H1 (cell line): ENCODE results near the gene CCDC102A.

ENCODE experiments used
- CHD1 ChIP-seq: IDR thresholded peaks from 2 replicates; pipeline ENCODE4 v1.6.1; 2012; ENCODE audit warnings: low read depth, low read length, improper control_type of control experiment
- JUN ChIP-seq: IDR thresholded peaks from 2 replicates; pipeline ENCODE4 v1.6.1; 2011; ENCODE audit warnings: low read depth, mild to moderate bottlenecking, improper control_type of control experiment, low read length
- NRF1 ChIP-seq: IDR thresholded peaks from 2 replicates; pipeline ENCODE4 v1.6.1; 2011; ENCODE audit warnings: mild to moderate bottlenecking, low read depth, low read length, improper control_type of control experiment
- POLR2A ChIP-seq, 2 experiments: IDR thresholded peaks; 1 replicate in 1 of 2; 2 replicates in 1 of 2; pipeline ENCODE4 v1.6.1; 2011; ENCODE audit warnings: low read depth in 2 of 2, low read length in 2 of 2, mild to moderate bottlenecking in 2 of 2; ENCODE audit errors: control extremely low read depth in 1 of 2
- POLR2AphosphoS5 ChIP-seq: IDR thresholded peaks from 2 replicates; pipeline ENCODE4 v1.6.1; 2011; ENCODE audit warnings: low read depth, low read length
- RBBP5 ChIP-seq: IDR thresholded peaks from 2 replicates; pipeline ENCODE4 v1.7.1; 2012; ENCODE audit warnings: low read depth, mild to moderate bottlenecking, inconsistent platforms, low read length, moderate library complexity, borderline replicate concordance
- SIN3A ChIP-seq, 2 experiments: IDR thresholded peaks in 1 of 2; conservative IDR thresholded peaks in 1 of 2; 2 replicates each; pipeline ENCODE4 v1.6.1; 2011 to 2012; ENCODE audit warnings: low read length in 2 of 2, improper control_type of control experiment in 1 of 2, low read depth in 1 of 2, mild to moderate bottlenecking in 1 of 2
- SP4 ChIP-seq: IDR thresholded peaks from 2 replicates; pipeline ENCODE4 v1.6.1; 2012; ENCODE audit warnings: low read length, inconsistent platforms
- TAF1 ChIP-seq: IDR thresholded peaks from 2 replicates; pipeline ENCODE4 v1.6.1; 2011; ENCODE audit warnings: mild to moderate bottlenecking, low read depth, low read length
- TAF7 ChIP-seq: optimal IDR thresholded peaks from 2 replicates; pipeline ENCODE3; 2011; ENCODE audit warnings: low read depth, mild to moderate bottlenecking, inconsistent platforms, low read length, moderate library complexity, borderline replicate concordance
- TCF12 ChIP-seq: IDR thresholded peaks from 2 replicates; pipeline ENCODE4 v1.6.1; 2011; ENCODE audit warnings: low read depth, mild to moderate bottlenecking, low read length
- TF ChIP-seq, protein P1 (sequence below), 3 experiments: IDR thresholded peaks; 1 replicate in 2 of 3; 2 replicates in 1 of 3; pipeline versions ENCODE4 v1.5.1 to v1.6.1; 2011; ENCODE audit warnings: low read length in 3 of 3, mild to moderate bottlenecking in 3 of 3, inconsistent platforms in 2 of 3, low read depth in 1 of 3, moderate library complexity in 1 of 3; ENCODE audit not compliant: insufficient read depth in 1 of 3; ENCODE audit errors: control extremely low read depth in 1 of 3
- TF ChIP-seq, protein P2 (sequence below): IDR thresholded peaks from 2 replicates; pipeline ENCODE4 v1.6.1; 2011; ENCODE audit warnings: low read length, improper control_type of control experiment

DNA sequence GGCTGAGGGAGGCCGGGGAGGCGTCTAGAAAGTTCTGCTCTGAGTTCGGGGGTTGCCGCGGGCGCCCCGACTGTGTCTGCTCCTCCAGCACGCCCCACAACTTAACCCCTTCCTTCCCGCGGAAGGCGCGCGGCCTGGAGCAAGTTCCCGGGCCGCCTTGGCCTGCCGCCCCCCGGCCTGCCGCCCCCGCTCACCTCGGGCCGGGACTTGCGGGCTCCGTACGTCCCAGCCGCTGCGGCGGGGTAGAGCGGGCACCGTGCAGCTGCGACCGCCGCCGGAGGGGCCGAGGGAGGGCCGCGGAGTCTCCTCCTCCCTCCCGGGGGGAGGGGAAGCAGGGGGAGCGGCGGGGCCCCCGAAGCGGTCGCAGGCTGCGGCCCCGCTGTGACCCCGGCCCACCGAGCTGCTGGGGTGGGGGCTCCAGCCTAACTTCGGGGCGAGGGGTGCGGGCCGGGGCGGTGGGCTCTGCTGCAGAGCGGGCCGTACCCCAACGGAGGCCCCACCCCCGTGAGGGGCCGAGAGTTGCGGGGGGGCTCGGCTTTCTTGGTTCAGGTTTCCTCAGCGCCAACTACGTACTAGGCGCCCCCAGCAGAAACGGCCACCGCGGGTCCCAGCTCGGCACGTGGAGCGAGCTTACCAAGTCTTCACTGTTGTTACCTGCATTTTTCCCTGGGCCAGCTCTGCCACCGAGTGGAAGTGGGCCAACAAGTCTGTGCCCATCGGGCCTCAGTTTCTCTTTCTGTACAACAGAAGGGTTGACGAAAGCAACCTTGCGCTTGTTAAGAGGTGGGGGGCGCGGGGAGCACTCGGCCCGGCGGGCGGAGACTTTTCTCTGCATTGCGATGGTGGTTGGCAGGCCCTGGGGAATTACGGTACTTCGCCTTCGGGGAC, at the start of gene CCDC102A:
- TF ChIP-seq, protein P1, sequence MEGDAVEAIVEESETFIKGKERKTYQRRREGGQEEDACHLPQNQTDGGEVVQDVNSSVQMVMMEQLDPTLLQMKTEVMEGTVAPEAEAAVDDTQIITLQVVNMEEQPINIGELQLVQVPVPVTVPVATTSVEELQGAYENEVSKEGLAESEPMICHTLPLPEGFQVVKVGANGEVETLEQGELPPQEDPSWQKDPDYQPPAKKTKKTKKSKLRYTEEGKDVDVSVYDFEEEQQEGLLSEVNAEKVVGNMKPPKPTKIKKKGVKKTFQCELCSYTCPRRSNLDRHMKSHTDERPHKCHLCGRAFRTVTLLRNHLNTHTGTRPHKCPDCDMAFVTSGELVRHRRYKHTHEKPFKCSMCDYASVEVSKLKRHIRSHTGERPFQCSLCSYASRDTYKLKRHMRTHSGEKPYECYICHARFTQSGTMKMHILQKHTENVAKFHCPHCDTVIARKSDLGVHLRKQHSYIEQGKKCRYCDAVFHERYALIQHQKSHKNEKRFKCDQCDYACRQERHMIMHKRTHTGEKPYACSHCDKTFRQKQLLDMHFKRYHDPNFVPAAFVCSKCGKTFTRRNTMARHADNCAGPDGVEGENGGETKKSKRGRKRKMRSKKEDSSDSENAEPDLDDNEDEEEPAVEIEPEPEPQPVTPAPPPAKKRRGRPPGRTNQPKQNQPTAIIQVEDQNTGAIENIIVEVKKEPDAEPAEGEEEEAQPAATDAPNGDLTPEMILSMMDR (IDR thresholded peaks at IDR 0.05; ENCODE audit: control extremely low read depth in 1 of 3, insufficient read depth in 1 of 3, low read depth in 1 of 3, low read length in 3 of 3), result no peak
- TF ChIP-seq TAF7 (no peak), TAF1 (no peak; the same call in 1 of the 2 replicates), CHD1 (no peak), JUN (no peak), POLR2A (IDR thresholded peaks at IDR 0.05; ENCODE audit: control extremely low read depth in 1 of 2, low read depth in 2 of 2, low read length in 2 of 2) (peak; percentile 34 to 46), TCF12 (no peak), SIN3A (conservative IDR thresholded peaks at IDR 0.05 in 1 of 2, IDR thresholded peaks at IDR 0.05 in 1 of 2; ENCODE audit: low read depth in 1 of 2, low read length in 2 of 2) (no peak; a peak in 1 of 4 replicates), NRF1 (no peak), POLR2AphosphoS5 (no peak; the same call in 1 of the 2 replicates), SP4 (no peak), RBBP5 (peak; percentile 85; the same call in 1 of the 2 replicates)
- TF ChIP-seq, protein P2, sequence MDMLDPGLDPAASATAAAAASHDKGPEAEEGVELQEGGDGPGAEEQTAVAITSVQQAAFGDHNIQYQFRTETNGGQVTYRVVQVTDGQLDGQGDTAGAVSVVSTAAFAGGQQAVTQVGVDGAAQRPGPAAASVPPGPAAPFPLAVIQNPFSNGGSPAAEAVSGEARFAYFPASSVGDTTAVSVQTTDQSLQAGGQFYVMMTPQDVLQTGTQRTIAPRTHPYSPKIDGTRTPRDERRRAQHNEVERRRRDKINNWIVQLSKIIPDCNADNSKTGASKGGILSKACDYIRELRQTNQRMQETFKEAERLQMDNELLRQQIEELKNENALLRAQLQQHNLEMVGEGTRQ, result no peak
